Testis (tissue), 3 donors: ENCODE results near the gene ARHGAP32. TPM values are rescaled to one million over a fixed set of nuclear protein-coding genes. Genes with fewer than 3 reads are reported as not detected.

Experiments used
- DNase-seq: peaks from one replicate; pipeline ENCODE4 v3.0.0-alpha.2; 2019
- H3K27ac ChIP-seq, 2 donors: fragments of 200-600 bp; sonication (generic); one replicate each; pipeline ENCODE4 v1.5.1; 2019
- H3K27me3 ChIP-seq: fragments of 200-600 bp; sonication (generic); one replicate; pipeline ENCODE4 v1.5.1; 2019
- H3K36me3 ChIP-seq: fragments of 200-600 bp; sonication (generic); one replicate; pipeline ENCODE4 v1.5.1; 2017; ENCODE audit warnings: low read depth; ENCODE audit errors: missing control alignments
- H3K4me1 ChIP-seq: fragments of 200-600 bp; sonication (generic); one replicate; pipeline ENCODE4 v1.5.1; 2019
- H3K4me3 ChIP-seq, 2 donors: fragments of 200-600 bp; sonication (generic); one replicate each; pipeline ENCODE4 v1.5.1; 2017 to 2019
- H3K9me3 ChIP-seq: fragments of 200-600 bp; sonication (generic); one replicate; pipeline ENCODE4 v1.5.1; 2017
- POLR2A ChIP-seq: fragments of 450-650 bp; IDR thresholded peaks from one replicate; pipeline ENCODE4 v1.6.1; 2017; ENCODE audit warnings: antibody characterized with exemption, mild to moderate bottlenecking, moderate library complexity
- WGBS, 2 donors: methylation state at CpG; one replicate each; pipeline ENCODE4 v1.1.5; 2018; 5-methylcytosine and 5-hydroxymethylcytosine counted together
- intact Hi-C: fragments of 100-400 bp; cut with DNase I; formaldehyde crosslinking; loops from one replicate; pipeline ENCODE4 v1.15.1; 2023; ENCODE audit warnings: low total_unique reads
- polyA plus RNA-seq: library from polyadenylated mRNA; stranded (reverse); fragments of 350-450 nt; fragmentation: Illumina TruSeq; extraction: RNeasy Lipid Tissue Mini Kit (QIAGEN cat#74804); gene quantifications from one replicate; pipeline ENCODE4 v1.2.3, GENCODE V29; 2014; ENCODE audit warnings: low read depth, low replicate concordance; ENCODE audit not compliant: insufficient read depth
- total RNA-seq, 2 donors: library from RNA; depleted of rRNA; stranded (reverse); fragments of >200 nt; gene quantifications; one replicate each; pipeline ENCODE4 v1.2.3, GENCODE V29; 2016
- TF ChIP-seq, protein P1 (sequence below), 3 experiments: fragments of 450-650 bp in 2 of 3; fragments of 200-600 bp in 1 of 3; sonication (generic) in 1 of 3; IDR thresholded peaks; one replicate each; pipeline ENCODE4 v1.5.1; 2016 to 2019; ENCODE audit warnings: antibody characterized with exemption in 3 of 3, mild to moderate bottlenecking in 2 of 3, moderate library complexity in 1 of 3

Gene ARHGAP32
- total and polyA plus RNA-seq, 3 donors from 2014 or later = 33.0 to 58.1 (median 53.8) TPM

DNA sequence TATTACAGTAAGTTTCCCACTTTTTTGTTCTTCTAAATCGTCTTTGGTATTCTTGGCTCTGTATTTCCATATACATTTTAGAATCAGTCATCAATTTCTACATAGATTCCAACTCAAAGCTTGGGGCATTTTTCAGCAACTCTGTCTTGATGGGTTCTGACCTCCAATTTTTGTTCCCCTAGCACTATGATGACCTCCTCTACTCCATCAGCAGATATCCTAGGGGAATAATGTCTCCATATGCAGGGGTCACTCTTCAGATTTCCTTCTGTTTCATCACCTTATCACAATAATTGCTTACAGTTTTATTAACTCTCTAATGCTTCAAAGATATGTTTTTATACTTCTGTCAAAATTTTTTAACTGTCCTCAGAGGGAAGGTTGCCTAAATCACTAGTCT is 158.1 kb downstream of the ARHGAP32 start:
- Histone ChIP-seq H3K27me3 (no peaks in the 10 kb centered on the region), H3K27ac (no peak overlapping the region), H3K9me3 (no peaks in the 10 kb centered on the region), H3K36me3 (no peaks in the 10 kb centered on the region), H3K4me3 (no peak overlapping the region), H3K4me1 (no peaks in the 10 kb centered on the region)
- no peak for TF ChIP-seq POLR2A
- TF ChIP-seq, protein P1, sequence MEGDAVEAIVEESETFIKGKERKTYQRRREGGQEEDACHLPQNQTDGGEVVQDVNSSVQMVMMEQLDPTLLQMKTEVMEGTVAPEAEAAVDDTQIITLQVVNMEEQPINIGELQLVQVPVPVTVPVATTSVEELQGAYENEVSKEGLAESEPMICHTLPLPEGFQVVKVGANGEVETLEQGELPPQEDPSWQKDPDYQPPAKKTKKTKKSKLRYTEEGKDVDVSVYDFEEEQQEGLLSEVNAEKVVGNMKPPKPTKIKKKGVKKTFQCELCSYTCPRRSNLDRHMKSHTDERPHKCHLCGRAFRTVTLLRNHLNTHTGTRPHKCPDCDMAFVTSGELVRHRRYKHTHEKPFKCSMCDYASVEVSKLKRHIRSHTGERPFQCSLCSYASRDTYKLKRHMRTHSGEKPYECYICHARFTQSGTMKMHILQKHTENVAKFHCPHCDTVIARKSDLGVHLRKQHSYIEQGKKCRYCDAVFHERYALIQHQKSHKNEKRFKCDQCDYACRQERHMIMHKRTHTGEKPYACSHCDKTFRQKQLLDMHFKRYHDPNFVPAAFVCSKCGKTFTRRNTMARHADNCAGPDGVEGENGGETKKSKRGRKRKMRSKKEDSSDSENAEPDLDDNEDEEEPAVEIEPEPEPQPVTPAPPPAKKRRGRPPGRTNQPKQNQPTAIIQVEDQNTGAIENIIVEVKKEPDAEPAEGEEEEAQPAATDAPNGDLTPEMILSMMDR (IDR thresholded peaks at IDR 0.05) = no peak
- 90 to 97% methylated on average over 1 of the region's 1 CpG for WGBS, 2 donors
- intact Hi-C loops = no loop called here
- no peak for DNase-seq

DNA sequence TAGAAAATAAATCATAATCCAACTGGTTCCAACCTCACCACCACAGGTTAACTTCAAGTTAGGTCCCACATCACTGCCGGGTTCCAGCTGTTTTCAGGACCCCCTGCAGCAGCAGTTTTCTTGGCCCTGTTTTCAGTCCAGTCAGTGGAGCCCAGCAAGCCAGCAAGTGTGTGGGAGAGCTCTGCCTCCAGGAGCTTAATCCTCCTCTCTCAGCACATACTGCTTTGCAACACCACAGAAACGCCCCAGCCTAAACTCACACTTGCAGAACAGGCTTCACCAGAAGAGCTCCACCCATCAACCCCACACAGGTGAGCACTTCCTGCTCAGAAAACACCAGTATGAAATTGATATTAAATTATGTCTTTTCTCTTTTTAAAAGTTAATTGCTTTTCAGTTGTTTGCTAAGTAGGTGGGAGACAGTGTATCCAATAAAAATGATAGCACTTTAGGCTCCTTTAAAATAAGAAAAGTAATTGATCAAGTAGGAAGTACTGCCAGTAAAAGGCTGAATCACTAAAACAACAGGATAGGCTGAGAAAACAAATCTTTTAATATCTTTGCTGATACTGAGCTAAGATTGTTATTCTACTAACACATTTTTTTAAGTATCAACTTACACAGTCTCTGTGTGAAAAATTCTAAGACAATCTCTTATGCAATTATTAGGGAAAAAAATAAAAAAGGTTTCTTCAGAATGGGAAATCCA is 168.0 kb downstream of the ARHGAP32 start:
- Histone ChIP-seq H3K4me1 (no peaks in the 10 kb centered on the region), H3K36me3 (no peaks in the 10 kb centered on the region), H3K27ac (no peak overlapping the region), H3K27me3 (no peaks in the 10 kb centered on the region), H3K4me3 (no peak overlapping the region), H3K9me3 (no peaks in the 10 kb centered on the region)
- 44 to 67% methylated on average over 2 of the region's 2 CpGs for WGBS, 2 donors
- DNase-seq = peak; percentile 42
- TF ChIP-seq, protein P1 (IDR thresholded peaks at IDR 0.05) = no peak
- TF ChIP-seq POLR2A = no peak
- intact Hi-C loops = no loop called here

DNA sequence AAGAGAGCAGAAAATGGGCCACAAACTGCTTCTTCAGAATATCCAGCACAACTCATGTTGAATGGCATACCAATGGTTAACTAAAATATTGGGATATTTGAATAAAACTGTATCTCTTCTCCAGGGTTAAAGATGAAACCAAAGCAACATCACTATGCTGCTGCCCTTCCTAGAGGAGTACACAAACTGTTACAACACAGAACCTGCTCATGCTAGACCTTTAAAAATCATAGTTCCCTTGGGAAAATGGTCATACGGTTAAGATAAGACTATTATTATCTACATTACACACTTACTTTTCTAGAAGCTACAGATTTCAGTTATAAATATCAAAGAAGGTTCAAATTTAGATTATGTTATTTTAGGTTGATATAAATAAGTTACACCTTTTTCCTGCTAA is 170.8 kb downstream of the ARHGAP32 start:
- TF ChIP-seq, protein P1 (IDR thresholded peaks at IDR 0.05) = no peak
- no peak for TF ChIP-seq POLR2A
- intact Hi-C loops = no loop called here
- WGBS, 2 donors = 30 to 44% methylated on average over 1 of the region's 1 CpG
- no peaks in the 10 kb centered on the region for H3K27me3 ChIP-seq
- H3K4me3 ChIP-seq = no peak overlapping the region
- no peak for DNase-seq
- no peaks in the 10 kb centered on the region for H3K9me3 ChIP-seq
- H3K27ac ChIP-seq = no peak overlapping the region
- H3K36me3 ChIP-seq = no peaks in the 10 kb centered on the region
- no peaks in the 10 kb centered on the region for H3K4me1 ChIP-seq

DNA sequence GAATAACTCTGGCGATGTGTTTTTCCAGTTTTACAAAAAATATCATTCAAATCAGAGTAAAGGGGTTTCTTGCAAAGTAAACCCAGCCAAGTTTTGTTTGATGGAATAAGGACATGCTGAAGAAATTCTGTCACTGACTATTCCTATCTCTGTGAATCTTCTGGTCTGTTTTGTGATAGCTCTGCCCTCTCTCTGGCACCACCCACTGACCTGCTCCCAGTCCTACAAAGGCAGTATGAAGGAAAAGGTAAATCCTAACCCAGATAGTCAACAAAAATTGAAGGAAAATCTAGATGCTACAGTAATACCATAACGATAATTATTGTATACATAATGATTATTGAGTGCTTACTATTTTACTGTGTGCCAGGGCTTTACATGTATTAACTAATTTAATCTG is 173.1 kb downstream of the ARHGAP32 start:
- intact Hi-C loops = no loop called here
- 86 to 92% methylated on average over 2 of the region's 2 CpGs for WGBS, 2 donors
- no peak overlapping the region for H3K4me3 ChIP-seq
- DNase-seq = no peak
- TF ChIP-seq, protein P1 (IDR thresholded peaks at IDR 0.05) = no peak
- no peak for TF ChIP-seq POLR2A
- no peaks in the 10 kb centered on the region for H3K36me3 ChIP-seq
- no peaks in the 10 kb centered on the region for H3K4me1 ChIP-seq
- H3K9me3 ChIP-seq = no peaks in the 10 kb centered on the region
- no peak overlapping the region for H3K27ac ChIP-seq
- H3K27me3 ChIP-seq = no peaks in the 10 kb centered on the region

DNA sequence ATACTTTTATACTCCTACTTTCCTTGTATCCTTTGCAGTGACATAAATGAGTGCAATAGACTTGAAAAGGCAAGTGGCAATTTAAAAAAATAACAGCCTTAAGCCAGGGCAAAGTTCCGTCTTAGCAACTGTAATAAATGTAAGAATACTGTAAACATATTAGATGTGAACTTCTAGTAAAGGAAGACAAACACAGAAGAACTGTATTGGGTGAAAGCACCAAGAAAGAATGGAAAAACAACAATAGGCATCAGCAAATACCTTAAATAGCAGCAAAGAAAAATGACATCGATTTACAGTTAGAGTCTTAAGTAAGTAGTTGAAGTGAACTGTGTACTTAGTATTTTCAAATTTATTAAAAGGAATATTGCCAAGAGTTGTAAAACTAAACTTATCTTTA is 174.0 kb downstream of the ARHGAP32 start:
- no peak for TF ChIP-seq POLR2A
- TF ChIP-seq, protein P1 (IDR thresholded peaks at IDR 0.05) = no peak
- 85 to 90% methylated on average over 2 of the region's 2 CpGs for WGBS, 2 donors
- no peak for DNase-seq
- Histone ChIP-seq H3K36me3 (no peaks in the 10 kb centered on the region), H3K9me3 (no peaks in the 10 kb centered on the region), H3K4me1 (no peaks in the 10 kb centered on the region), H3K4me3 (no peak overlapping the region), H3K27me3 (no peaks in the 10 kb centered on the region), H3K27ac (no peak overlapping the region)
- intact Hi-C loops = no loop called here
